Activated naive CD4-positive, alpha-beta T cell treated with anti-CD3 and anti-CD28 coated beads, Interleukin-2, amount 50 U/mL, for 72 hours (primary cell): ENCODE measurements around the gene IGFL1. TPM values are rescaled to one million over a fixed set of nuclear protein-coding genes. Genes with fewer than 3 reads are reported as not detected.
A peak's percentile ranks its signal among the peaks of the same experiment; 100 is the strongest.
"Not testable (repeated sequence)": the region's sequence is repeated elsewhere in the genome, so short reads cannot be mapped to it uniquely, and the experiment has no call there.

Source experiments
- ATAC-seq, 2 donors: fragments of 150-1000 bp; cut with Tn5 transposase; 2 replicates each; pipeline ENCODE4 v1.10.0; 2021; ENCODE audit warnings: mild to moderate bottlenecking in 2 of 2, moderate library complexity in 2 of 2
- DNase-seq, 2 donors: peaks; one replicate each; pipeline ENCODE4 v3.0.0; 2021 to 2022; ENCODE audit warnings: low spot score in 2 of 2
- H3K27ac Mint-ChIP-seq, 2 donors: one replicate each; pipeline ENCODE4 v1.8.0; 2022; ENCODE audit warnings: mild to moderate bottlenecking in 2 of 2, mixed read lengths in 2 of 2
- H3K36me3 Mint-ChIP-seq, 2 donors: one replicate each; pipeline ENCODE4 v1.8.0; 2022; ENCODE audit warnings: mixed read lengths in 2 of 2
- H3K9me3 Mint-ChIP-seq, 2 donors: one replicate each; pipeline ENCODE4 v1.8.0; 2022; ENCODE audit warnings: mixed read lengths in 2 of 2
- total RNA-seq, 2 donors: library from RNA; stranded (reverse); gene quantifications; one replicate each; pipeline ENCODE4 v1.2.3, GENCODE V29; 2022

The IGFL1 gene
- not detected for total RNA-seq

DNA sequence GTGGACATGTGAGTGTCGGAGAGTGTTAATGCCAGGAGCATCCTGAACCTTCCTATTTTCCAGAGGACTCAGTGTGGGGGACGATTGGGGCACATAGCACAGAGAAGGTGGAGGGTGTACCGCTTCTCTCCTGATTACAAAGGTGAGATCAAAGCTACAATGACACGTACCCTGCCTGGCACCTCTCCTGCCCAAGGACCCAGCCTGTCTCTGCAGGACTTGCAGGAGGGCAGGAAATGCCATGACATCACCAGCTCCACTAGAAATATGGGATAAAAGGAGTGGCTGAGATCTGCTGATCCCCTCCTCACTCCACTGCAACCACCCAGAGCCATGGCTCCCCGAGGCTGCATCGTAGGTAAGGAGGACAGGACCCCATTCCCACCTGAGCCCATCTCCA lies at the start of gene IGFL1:
TSS of gene IGFL1 (plus strand) at position 301 of the 400 bp plus-strand sequence. CDS start at position 334, 33 bp downstream.
- H3K9me3 Mint-ChIP-seq = no peaks in the 10 kb centered on the region
- H3K36me3 Mint-ChIP-seq = no peaks in the 10 kb centered on the region
- ATAC-seq (no peak), DNase-seq (no peak)
- H3K27ac Mint-ChIP-seq = no peak within 1 kb of the TSS

DNA sequence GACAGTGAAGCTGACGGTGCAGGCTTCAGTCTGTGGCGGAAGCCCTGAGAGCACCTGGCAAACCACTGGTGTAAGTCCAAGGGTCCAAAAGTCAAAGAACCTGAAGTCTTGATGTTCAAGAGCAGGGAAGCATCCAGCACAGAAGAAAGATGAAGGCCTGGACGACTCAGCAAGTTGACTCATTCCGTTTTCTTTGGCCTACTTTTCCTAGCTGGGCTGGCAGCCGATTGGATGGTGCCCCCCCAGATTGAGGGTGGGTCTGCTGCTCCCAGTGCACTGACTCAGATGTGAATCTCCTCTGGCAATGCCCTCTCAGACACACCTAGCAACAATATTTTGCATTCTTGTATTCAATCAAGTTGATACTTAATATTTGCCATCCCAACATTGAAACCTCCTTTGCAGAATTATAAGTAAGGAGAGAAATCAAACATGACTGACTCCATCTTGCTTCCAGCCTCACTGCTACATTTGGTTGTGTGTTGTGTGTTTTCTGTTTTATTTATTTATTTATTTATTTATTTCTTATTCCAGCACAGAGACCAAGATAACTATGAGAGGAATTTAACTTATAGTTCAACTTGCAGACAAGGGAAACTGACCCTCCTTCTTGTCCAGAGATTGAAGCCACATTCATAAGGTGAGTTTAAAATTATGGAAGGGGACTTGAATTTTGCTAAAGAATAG lies 48.7 kb upstream of the IGFL1 start:
- H3K9me3 Mint-ChIP-seq = no peaks in the 10 kb centered on the region
- no peaks in the 10 kb centered on the region for H3K36me3 Mint-ChIP-seq
- no peak for DNase-seq
- ATAC-seq = peak in 1 of 2 donors; percentile 17
- no peak overlapping the region for H3K27ac Mint-ChIP-seq

DNA sequence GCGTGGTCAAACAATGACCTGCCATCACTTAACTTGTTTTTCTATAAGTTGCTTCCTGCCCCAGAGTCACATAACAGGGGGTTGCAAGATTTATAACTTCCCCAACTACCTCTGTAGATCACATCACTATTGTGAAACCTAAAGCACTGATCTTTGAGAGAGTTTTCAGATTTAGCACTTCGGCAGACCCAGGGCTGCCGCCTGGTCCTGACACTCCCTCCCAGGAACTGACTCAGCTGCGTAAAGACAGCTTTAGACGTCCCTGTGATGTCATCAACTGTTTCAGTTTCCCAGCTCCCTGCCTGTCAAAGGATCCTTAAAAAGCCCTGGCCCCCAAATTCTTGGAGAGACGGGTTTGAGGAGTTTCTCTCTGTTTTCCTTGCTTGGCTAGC lies 48.2 kb upstream of the IGFL1 start:
- peak; percentile 85 to 87 for ATAC-seq
- no peak for DNase-seq
- Mint-ChIP-seq H3K9me3 (no peaks in the 10 kb centered on the region), H3K36me3 (no peaks in the 10 kb centered on the region), H3K27ac (no peak overlapping the region)

DNA sequence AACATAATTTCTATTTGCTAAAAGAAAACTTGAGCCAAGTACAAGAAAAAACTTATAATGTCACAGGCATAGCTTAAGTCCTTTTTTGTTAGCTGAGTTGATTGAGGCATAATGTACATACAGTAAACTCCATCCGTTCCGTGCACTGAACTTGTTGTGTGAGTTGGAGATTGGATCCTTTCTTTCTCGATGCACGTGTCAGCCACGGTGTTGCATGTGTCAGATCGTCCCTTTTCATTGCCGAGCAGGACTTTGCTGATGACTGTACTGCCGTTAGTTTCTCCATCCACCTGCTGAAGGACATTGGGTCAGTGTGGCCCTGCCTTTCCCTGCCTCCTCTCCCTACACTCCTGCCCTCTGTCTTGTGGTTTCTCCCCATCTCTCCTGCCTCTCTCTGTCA lies 47.1 kb upstream of the IGFL1 start:
- no peak for DNase-seq

DNA sequence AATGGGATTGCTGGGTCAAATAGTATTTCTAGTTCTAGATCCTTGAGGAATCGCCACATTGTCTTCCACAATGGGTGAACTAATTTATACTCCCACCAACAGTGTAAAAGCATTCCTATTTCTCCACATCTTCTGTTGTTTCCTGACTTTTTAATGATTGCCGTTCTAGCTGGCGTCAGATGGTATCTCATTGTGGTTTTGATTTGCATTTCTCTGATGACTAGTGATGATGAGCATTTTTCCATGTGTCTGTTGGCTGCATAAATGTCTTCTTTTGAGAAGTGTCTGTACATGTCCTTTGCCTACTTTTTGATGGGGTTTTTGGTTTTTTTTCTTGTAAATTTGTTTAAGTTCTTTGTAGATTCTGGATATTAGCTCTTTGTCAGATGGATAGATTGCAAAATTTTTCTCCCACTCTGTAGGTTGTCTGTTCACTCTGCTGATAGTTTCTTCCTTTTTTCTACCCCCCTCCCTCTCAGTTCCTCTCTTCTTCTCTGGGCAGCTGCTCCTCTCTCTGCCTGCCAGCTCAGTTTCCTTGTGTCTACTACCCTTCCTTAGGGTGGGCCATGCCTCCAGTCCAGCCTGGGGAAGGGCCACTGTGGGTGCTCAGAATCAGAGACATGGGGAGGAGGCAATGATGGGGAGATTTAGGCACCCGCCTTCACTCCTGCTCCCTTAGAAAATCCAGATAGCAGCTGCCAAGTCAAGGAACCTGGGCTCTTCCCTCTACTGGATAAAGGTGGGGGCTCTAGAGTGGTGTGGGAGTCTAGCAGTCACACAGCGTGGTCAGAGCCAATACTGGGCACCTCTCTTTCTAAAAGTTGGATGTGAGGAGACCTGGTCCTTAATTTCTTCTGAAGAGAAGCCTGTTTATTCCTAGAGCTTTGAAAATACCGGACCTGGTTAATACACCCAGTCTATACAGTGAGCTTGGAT lies 44.5 kb upstream of the IGFL1 start:
- ATAC-seq = peak; percentile 55 to 57
- H3K27ac Mint-ChIP-seq = peak overlapping the region in 1 of 2 donors; percentile 96
- H3K36me3 Mint-ChIP-seq, DNase-seq, H3K9me3 Mint-ChIP-seq: not testable (repeated sequence)

More for the DNA sequence above, 47.1 kb upstream of the IGFL1 start:
- H3K9me3 Mint-ChIP-seq = no peaks in the 10 kb centered on the region
- H3K27ac Mint-ChIP-seq = no peak overlapping the region
- no peaks in the 10 kb centered on the region for H3K36me3 Mint-ChIP-seq
- ATAC-seq = no peak

DNA sequence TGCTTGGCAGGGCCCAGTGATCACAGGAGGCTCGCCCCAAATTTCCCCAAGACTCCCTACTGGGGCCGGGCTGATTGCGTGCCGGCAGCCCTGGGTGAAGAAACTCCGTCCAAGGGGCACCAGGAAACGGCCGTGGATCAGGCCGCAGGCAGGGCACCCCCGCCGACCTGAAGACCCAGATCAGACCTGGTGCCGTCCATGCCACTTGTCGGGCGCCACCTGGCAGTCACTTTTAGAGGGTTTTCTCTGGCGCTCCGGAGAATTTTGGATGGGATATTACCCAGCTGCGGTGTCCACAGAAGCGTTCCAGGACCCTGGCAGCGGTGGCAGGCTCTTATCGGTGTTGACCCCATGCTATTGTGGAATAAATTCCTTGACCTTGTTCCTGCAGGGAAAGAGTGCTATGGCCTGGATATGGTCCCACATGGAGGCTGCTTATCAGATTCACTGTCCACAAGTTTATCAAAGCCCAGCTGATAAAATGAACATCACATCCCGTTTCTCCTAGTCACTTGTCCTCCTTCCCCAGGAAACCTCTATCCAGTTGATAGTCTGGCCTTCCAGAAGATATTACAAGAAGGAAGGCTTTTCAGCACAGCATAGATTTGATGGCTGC lies 43.3 kb upstream of the IGFL1 start:
- no peaks in the 10 kb centered on the region for H3K36me3 Mint-ChIP-seq
- DNase-seq (no peak), ATAC-seq (no peak)
- H3K9me3 Mint-ChIP-seq = no peaks in the 10 kb centered on the region
- H3K27ac Mint-ChIP-seq = peak overlapping the region in 1 of 2 donors; percentile 96

DNA sequence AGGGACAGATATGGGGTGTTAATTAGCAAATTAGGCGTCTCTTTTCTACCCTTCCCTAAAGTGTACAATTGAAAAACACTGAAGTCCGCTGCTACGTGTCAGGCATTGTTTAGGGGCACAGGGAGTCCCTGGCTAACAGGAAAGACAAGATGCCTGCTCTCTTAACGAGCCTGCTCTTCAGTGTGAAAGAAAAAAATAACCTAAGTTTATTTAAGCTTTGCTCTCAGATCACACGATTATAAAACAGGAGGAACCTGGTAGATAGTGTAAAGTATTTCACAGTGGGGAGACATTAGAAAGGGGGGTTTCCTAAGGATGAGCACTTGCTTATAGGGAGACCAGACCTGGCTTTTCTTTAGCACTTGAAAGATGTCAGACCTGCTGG lies 42.8 kb upstream of the IGFL1 start:
- Mint-ChIP-seq H3K9me3 (no peaks in the 10 kb centered on the region), H3K36me3 (no peaks in the 10 kb centered on the region), H3K27ac (peak overlapping the region in 1 of 2 donors; percentile 96)
- ATAC-seq = no peak
- DNase-seq = no peak

GRCh38 chr19:46189971-46190888 lies 39.3 kb upstream of the IGFL1 start:
- DNase-seq (no peak), ATAC-seq (no peak)
- Mint-ChIP-seq H3K36me3 (no peaks in the 10 kb centered on the region), H3K9me3 (no peaks in the 10 kb centered on the region), H3K27ac (no peak overlapping the region)

DNA sequence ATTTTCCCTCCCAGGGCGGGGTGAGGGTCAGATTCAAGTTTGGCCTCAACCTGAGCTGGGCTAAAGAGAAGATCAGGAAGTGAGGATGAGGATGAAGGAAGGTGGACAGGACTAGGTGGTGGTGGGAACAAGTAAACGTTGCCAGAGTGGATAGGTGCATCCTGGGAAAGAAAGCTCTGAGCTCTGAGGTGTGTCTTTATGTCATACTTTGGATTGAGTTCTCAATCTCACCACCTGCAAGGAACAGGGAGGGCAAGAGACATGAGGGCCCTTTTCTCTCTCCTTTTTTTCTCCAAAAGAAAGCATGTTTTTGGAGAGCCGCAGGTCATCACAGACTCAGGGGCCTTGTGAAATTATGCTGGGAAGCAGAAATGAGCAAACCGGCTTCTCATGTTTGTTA lies 38.2 kb upstream of the IGFL1 start:
- Mint-ChIP-seq H3K9me3 (no peaks in the 10 kb centered on the region), H3K27ac (no peak overlapping the region), H3K36me3 (no peaks in the 10 kb centered on the region)
- ATAC-seq (no peak), DNase-seq (no peak)

DNA sequence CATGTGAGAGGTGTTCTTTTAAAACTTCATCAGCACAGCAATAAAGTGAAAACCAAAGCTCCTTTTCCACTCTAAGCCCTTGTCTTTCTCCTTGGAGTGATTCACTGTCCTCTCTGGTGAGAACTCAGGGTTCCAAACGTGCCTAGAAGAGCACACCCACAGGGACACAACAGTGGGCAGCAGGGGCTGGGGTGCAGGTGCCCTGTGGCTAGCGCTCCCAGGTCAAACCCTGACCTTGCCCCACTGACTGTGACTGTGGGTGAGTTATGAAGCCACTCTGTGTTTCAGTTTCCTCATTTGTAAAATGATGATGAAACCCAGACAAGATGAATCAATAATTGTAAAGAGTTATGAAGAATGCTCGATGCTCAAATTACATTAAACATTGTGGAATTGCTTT lies 37.6 kb upstream of the IGFL1 start:
- DNase-seq (no peak), ATAC-seq (peak in 1 of 2 donors; percentile 24)
- H3K9me3 Mint-ChIP-seq = no peaks in the 10 kb centered on the region
- H3K27ac Mint-ChIP-seq = no peak overlapping the region
- H3K36me3 Mint-ChIP-seq = no peaks in the 10 kb centered on the region

GRCh38 chr19:46192626-46192991 lies 36.9 kb upstream of the IGFL1 start:
- not testable (repeated sequence) for H3K36me3 Mint-ChIP-seq, H3K27ac Mint-ChIP-seq, H3K9me3 Mint-ChIP-seq, ATAC-seq, DNase-seq

GRCh38 chr19:46192992-46193650 lies 36.4 kb upstream of the IGFL1 start:
- peak in 1 of 2 donors; percentile 37 for ATAC-seq
- no peak overlapping the region for H3K27ac Mint-ChIP-seq
- H3K36me3 Mint-ChIP-seq = no peaks in the 10 kb centered on the region
- no peaks in the 10 kb centered on the region for H3K9me3 Mint-ChIP-seq
- DNase-seq = no peak

DNA sequence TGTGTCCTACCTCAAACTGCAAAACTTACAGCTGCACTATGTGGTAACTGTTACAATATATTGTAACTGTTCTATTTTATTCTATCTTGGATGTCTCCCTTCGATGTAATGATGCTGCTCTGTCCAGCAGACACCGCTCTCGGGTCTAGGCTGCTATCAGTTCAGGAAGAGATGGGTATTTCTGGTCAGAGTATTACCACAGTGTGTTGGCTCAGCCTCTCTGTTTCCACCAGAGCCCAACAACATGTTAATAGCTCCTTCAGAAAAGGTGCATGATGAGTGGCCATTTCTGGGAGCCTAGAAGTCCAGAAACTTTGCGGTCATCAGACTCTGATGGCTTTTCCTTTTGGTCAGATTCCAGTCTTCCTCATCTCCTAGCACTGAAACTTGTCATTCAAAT lies 35.9 kb upstream of the IGFL1 start:
- H3K36me3 Mint-ChIP-seq = no peaks in the 10 kb centered on the region
- H3K27ac Mint-ChIP-seq = no peak overlapping the region
- DNase-seq (no peak), ATAC-seq (no peak)
- H3K9me3 Mint-ChIP-seq = no peaks in the 10 kb centered on the region

DNA sequence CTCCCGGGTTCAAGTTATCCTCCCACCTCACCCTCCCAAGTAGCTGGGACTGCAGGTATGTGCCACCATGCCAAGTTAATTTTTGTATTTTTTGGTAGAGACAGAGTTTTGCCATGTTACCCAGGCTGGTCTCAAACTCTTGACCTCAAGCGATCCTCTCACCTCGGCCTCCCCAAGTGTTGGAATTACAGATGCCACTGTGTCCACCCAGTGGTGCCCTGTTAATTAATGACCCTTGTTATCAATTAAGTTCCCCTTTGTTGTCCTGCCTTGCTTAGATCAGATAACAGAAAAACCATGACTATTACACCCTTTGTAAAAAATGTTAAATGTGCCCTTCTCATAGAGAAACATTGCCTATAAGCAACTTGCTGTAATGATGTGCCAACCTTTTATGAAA lies 34.4 kb upstream of the IGFL1 start:
- Mint-ChIP-seq H3K36me3 (no peaks in the 10 kb centered on the region), H3K27ac (no peak overlapping the region), H3K9me3 (no peaks in the 10 kb centered on the region)
- ATAC-seq (no peak), DNase-seq (no peak)

DNA sequence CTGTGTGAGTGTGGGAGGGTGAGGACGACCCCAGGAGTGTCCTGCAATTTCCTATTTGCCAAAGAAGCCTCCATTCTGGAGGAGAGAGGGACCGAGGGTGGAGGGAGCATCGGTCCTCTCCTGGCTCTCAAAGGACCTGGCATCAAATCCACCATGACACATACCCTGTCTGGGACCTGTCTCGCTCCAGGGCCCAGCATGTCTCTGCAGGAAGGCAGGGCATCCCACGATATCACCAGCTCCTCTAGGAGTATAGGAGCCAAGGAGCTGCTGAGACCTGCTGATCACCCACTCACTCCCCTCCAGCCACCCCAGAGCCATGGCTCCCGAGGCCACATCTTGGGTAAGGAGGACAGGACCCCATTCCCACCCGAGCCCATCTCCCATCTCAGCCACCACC lies 33.6 kb upstream of the IGFL1 start:
- not testable (repeated sequence) for H3K27ac Mint-ChIP-seq, H3K36me3 Mint-ChIP-seq, H3K9me3 Mint-ChIP-seq, DNase-seq, ATAC-seq
